Activated T-helper 1 cell treated with Interleukin-2 at 50 U/mL for 16 hours (primary cell): ENCODE measurements around the gene CCDC34.
A peak's percentile ranks its signal among the peaks of the same experiment; 100 is the strongest.

Source experiments
- DNase-seq: peaks from one replicate; pipeline ENCODE4 v3.0.0-alpha.2; 2020; ENCODE audit warnings: low read depth

Gene CCDC34, protein sequence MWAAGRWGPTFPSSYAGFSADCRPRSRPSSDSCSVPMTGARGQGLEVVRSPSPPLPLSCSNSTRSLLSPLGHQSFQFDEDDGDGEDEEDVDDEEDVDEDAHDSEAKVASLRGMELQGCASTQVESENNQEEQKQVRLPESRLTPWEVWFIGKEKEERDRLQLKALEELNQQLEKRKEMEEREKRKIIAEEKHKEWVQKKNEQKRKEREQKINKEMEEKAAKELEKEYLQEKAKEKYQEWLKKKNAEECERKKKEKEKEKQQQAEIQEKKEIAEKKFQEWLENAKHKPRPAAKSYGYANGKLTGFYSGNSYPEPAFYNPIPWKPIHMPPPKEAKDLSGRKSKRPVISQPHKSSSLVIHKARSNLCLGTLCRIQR

DNA sequence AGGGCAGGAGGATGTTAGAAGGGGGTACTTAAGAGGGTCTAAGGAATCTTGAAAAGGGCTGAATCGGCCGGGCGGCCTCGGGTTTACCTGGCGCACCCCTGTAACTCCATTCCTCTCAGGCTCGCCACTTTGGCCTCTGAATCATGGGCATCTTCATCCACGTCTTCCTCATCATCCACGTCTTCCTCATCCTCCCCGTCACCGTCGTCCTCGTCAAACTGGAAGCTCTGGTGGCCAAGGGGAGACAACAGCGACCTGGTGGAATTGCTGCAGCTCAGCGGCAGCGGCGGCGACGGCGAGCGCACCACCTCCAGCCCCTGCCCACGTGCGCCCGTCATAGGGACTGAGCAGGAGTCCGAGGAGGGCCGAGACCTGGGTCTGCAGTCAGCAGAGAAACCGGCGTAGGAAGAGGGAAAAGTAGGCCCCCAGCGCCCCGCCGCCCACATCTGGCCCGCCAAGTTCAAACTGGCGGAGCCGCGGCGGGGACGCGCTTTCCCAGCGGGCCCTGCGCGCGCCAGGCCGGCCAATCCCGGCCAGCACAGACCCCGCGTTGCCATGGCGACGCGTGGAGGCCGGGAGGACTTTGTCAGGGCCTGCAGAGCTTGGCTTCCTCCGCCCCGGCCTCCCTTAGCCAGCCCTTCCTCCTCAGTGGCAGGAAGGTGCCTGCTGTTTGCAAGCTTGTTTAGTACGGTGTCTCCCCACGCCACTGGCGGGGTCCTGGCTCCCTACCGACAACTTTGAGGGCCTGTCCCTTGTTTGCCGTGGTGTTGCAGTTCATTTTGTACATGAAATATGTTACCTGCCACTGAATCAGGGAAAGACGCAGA lies at the start of gene CCDC34:
TSS of gene CCDC34 (minus strand) at position 467 of the 827 bp plus-strand sequence. CDS start at position 446, 21 bp downstream.
- peak; percentile 83 for DNase-seq

DNA sequence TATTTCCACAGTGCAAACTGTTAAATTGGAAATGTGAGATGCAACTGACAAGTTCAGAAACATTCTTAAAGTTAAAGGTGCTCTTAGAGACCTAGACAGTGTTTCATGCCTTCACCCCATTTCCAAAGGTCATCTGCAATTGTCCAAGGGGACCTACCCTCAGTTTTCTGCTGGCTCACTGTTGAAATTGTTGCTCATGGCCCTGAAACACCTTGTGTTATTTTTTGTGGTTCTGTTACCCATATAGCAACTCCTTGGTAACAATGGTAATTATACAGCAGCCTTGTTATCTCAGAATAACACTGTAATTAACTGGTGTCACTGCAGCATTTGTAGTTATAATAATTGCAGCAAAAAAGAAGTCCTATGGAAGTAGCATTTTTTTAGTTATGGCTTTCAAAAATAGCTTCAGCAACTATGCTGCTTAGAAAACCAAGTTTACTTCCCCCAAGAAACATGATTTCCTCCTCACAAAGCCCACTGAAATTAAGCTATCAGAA lies 49.2 kb upstream of the CCDC34 start:
- no peak for DNase-seq

DNA sequence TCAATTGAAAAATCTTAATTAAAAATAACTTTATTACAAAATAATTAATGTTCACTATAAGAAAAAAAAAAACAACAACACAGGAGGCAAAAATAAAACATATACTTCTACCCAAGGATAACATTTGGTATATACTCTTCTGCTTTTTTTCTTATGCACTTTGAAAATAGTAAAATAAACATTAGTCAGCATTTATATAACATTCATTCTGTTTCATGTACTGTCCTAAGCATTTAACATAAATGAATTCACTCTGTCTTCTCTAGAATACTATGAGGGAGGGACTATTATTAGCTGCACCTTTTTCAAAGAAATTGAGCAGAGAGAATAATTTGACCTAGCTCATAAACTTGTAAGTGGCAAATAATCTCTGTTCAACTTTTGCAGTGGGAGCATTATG lies 48.3 kb upstream of the CCDC34 start:
- no peak for DNase-seq

DNA sequence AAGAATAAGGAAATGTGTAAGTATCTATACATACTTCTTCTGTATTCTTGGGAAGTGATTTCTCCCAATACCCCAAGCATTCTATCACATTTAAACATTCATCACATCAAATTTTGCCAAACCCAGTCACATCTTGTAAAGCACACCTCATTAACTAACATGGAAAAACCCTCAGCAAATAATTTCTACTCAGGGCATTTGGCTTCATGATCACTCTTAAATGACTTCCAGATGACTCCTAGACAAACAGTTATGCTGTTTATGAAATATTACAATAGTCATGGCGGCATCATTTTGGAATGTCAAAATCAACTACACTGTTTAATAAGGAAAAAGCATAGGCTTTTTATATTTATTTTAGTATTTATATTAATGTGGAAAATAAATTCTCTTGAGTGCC lies 47.3 kb upstream of the CCDC34 start:
- DNase-seq, result no peak

DNA sequence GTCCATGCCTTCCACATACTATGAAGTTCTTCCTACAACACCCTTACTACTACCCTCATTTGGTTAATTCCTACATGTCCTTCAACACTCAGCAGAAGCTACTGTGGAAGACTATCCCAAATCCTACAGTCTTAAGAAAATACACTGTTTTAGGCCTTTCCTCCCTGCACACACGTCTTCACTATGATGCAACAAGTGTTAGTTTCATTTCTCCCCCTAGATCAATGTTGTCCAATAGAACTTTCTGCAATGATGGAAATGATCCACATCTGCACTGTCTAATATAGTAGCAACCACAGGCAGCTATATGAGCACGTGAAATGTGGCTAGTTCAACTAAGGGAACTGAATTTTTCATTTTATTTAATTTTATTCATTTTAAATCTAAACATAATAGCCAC lies 46.7 kb upstream of the CCDC34 start:
- DNase-seq, result no peak

DNA sequence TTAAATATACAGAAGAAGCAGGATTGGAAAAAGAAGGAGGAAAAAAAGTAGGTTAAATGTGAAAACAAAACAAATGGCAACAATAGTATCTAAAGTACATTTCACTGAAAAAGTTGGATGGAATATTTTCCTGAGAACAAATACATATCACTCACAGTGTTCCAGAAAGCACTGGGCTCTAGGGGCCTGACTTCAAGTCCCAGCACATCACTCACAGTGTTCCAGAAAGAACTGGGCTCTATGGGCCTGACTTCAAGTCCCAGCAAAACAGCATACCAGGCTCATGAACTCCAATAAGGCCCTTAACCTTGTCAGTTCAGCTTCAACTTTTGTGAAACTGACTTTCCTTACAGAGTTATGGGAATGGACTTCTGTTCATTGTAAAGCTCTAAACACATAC lies 46.0 kb upstream of the CCDC34 start:
- no peak for DNase-seq

DNA sequence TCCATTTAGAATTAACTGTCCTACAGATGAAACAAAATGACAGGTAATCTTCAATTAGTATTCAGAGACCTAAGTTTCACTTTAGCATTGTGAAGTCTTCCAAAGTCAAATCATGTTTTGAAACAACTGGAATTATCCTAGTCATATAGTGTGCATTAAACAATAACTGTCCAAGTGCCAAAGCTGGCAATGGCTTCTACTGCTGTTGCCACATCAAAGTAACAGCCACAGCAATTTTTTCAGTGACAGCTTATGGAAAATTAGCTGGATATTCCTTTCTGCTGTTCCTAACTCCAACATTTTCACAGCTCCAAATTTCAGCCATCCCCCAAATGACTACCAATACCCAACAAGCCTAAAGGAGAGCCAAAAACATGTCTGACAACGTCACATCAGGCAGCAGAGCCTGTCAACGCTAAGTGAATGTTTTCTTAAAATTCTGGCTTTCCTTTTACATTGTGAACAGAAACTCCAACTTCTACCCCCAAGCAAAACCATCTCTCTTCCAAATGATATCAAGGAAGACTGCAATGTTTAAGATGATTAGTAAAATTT lies 45.3 kb upstream of the CCDC34 start:
- DNase-seq, result no peak

DNA sequence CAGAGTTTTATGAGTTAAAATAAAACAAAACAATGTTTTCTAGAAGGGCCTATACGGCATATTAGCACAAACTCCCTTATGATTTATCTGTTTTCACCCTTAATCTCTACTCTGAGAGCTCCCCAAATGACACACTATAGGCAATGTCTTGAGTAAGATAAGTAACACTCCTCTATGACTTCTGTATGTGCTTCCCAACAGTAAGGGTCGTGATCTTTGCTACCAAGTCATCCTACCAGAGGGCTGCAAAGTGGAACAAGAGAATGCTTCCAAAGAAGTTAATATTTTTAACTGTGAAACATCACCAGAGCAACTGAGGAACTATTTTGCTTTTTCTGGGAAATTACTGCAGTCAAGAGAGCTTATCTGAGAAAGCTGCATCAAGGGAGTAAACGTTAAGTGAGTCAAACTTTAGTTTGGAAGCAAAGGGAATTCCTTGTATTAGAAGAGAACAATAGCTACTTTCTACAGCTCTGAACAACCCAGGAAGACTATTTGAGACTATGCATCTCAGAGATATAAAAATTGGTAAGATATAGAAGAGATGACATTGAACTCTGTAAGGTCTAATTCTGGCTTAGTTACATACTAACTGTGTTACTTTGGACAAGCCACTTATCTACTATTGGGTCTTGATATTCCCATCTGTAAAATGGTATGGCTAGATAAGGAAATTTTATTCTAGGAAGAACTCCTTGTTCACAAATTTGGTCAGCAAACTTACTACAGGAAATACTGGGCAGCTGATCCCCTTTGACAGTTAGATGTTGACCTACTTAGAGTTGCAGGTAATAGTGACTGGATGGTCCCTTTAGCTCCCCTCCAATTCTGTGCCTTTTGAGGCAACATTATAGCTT lies 43.7 kb upstream of the CCDC34 start:
- DNase-seq, result no peak

DNA sequence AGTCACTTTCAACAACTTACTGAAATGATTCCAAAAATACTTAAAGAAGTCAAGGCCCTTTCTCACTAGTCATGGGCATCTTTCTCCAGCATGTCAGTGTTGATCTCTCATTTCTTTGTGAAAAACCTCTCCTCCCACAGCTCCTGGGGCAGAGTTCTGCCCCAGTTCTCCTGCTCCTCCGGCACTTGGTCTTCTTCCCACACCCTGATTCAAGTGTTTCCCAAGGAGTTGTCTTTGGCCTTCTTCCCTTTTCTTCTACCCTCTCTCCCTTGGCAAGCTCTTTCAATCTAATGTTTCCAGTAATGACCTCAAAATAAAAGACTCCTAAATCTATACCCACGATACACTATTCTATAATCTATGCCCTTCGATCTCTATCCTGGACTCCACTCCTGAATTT lies 42.1 kb upstream of the CCDC34 start:
- DNase-seq, result no peak

DNA sequence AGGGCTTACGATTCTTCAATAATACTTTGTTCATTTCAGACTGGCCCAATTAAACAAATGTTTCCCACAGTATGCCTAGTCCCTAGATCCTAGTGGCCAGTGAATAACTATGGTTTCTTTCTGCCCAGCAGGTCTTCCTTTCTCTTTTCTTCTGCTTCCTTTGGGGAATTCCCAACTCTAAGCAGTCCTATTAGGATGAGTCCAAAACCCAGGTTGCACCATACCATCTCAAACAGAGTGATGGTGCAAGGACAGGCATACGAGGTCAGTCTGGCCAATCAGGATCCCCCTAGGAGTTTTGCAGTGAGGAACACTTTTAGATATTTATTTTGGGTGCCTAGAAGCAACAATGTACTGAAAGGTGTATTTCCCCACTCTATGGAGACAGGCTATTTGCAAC lies 41.4 kb upstream of the CCDC34 start:
- DNase-seq, result no peak

DNA sequence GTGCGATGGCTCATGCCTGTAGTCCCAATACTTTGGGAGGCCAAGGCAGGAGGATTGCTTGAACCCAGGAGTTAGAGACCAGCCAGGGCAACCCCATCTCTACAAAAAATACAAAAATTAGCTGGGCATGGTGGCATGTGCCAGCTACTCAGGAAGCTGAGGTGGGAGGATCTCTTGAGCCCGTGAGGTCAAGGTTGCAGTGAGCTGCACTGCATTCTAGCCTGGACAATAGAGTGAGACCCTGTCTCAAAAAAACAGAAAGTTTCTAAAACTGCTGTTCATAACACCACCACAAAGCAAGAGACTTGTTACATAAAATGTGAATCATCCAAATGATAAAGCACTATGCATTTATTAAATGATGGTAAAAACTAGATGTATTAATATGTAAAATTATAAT lies 40.2 kb upstream of the CCDC34 start:
- no peak for DNase-seq

DNA sequence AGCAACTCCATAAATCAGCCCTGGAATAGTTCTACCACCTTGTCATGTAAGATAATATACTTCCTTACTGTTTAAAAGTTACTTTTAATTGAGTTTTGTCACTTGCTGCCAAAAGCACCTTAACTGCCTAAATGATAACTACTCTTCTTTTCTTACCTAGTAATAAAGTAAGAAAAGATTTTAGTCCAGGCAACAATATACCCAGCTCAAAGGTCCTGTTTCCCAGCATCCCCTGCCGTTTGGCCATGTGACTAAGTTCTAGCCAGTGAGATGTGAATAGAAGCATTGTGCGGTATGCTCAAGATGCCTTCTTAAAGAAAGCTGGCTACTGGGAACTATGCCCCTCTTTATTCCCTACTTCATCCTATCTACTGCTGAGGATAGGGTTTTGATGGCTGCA lies 39.4 kb upstream of the CCDC34 start:
- DNase-seq, result no peak

DNA sequence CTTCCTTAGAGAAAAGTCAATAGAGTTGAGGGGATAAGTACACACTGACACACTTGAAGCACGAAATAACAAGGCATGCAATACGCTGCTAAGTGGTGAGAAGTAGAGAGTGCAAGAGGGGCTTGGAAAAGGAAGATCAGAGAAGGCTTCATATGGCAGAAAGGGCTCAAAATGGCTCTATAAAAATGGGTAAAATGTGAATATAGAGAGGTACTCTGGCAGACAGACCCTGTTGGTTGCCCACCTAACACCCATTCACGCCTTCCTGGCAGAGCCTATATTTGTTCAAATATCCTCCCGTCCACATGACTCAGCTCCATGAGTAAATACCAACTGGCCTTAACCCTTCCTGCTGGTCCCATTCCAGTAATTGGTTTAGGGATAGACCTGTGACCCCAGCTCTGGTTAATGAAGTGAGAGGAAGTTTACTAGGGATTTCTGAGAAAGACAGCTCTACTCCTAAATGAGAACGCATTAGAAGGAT lies 38.9 kb upstream of the CCDC34 start:
- no peak for DNase-seq

DNA sequence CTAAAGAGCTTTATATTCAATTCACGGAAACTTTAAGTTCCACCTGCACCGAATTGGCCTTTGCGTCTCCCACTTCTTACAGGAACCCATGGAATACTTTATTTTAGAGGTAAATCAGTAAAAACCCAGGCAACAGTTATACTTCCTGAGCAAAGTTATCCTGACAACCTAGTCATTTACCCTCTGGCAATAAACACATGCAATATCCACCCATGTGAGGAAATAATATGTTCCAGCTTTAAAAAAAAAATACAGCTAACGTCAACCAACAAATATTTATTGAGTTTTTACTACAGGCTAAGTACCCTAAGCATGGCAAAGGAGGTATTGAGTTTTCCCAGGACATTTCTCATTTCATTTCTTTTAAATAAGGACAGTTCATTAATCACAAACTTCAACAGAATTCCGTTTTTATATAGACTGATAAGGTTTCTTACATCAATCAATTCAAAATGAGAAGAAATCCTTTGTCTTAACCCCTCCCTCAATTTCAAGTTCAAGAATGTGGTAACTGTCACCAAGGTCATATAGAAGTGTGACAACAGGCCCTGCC lies 38.3 kb upstream of the CCDC34 start:
- DNase-seq, result no peak

DNA sequence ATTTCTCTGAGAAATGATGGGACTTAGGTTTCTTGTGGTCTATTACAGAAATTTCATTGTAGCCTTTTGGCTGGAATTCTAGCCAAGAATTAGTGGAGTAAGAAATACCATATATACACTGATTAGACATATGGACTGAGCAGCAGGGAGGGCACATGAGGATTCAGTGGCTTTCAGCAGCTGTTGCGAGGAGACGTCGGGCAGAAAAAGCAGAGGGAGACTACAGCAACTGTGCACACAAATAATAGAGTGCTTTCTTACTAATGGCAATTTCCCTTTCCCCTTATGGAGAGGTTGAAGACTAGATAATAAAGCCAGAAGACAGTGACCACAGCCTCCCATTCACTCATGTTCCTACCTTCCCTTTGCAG lies 35.4 kb upstream of the CCDC34 start:
- no peak for DNase-seq

DNA sequence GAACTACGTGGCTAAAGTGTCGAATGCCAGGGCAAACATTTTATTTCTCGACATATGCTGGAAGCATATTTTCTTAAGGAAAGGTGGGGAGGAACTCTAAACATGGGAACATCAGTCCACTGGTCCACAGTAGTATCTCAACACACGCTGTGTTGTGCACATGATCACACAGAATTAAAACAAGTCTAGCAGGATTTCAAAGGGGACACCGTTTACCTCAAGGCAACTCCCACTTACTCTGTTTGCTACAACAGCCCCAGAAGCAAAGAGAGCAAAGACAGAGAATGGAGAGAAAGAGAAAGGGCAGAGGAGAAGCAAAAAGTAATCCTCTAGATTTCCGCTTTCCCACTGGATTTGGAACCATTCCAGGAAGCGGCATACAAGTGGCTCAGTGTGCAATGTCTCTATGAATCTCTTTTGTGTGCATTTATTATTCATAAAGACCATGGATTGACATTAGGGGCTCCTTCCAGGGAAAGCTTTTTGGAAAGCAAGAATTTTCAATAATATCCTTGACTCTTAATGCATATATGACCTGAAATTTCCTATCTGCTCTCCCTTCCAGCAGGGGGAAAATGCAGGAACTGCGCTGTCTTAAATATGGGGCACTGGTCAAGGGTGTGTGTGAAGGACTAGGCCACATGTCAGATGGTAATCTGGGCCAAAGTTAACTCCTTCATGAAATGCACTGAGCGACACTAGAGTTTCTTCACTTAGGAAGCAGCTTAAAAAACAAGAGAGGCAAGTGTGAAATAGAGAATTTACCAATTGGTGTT lies 34.8 kb upstream of the CCDC34 start:
- no peak for DNase-seq

DNA sequence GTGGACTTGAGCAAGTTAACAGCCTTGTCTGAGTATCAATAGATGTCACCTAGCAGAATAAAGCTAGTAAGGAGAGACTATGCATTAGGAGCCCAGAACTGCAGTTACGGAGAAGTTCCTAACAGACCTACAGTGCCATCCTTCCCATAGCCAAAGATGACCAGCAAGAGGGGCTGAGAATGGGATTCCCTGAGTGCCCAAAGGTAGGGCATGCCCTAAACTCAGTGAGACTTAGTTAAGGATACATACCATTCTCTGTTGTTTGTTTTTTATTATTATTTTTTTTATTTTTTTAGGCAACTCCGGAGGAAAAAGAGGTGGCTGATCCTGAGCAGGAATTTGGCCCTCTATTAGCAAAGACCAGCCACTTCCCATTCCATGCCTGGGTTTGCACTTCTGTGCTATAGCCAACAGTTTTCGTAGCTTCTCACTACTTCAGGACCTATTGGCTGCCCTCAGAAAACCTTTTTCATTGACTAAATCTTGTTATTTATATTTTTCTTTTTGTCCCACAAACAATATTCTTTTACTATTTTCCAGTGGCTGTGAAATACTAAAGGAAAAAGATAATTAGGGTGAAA lies 33.3 kb upstream of the CCDC34 start:
- DNase-seq, result no peak

DNA sequence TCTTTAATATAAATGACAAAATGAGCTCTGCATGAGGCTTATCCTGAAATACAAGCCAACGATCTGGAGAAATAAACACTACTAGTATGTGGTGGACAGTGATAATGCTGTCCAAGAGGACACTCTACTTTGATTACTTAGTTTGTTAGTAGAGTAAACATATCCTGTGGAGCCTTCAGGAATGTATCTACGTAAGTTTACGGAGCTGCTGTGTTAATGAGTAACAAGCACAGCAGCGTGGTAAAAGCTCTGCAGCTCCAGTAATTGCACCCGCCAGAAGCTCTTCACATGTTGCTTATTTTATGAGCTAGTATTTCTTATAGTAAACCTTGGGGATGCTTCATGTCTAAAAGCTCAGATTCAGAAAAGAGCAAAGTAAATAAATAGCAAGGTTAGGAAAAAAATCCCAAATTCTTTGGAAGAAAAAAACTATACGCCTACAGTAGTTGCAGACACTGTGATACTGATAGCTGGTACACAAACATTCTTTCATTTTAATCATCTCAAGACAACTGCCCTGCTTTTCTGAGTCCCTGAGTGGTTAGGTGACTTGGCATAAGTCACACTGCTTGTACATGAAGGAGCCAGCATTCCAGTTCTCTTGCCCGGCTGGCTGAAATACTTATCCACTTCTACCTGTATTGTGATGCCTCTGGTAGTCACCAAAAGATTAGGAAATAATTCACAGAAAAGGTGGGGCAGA lies 32.7 kb upstream of the CCDC34 start:
- DNase-seq, result no peak

DNA sequence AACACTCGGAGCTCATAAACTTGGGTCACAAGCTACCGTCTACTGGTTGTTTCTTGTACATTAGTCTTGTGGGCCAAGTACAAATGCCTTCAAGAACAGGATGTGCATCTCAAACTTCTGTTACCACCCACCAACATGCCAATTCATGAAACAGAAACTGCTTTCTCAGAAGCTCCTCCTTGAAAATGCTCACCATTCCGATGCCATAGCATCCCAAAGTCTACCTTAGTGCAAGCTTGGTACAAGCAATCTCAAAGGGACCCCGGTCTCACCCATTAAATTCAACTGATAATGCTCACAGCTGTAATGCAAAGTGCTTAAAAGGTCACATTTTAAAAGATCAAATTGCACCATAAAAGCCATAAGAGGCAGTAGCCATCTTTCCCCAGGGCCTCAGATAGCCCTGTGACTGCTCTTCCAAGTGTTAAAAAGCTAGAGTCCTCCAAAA lies 31.8 kb upstream of the CCDC34 start:
- no peak for DNase-seq
